Right hindlimb (tissue), 1 donor: ENCODE results near the gene OR2T34.
"Not testable (repeated sequence)": the region's sequence is repeated elsewhere in the genome, so short reads cannot be mapped to it uniquely, and the experiment has no call there.

Source experiments
- DNase-seq: peaks from one replicate; pipeline ENCODE4 v3.0.0-alpha.2; 2018

OR2T34 gene

GRCh38 chr1:248551027-248551426 lies 23.5 kb downstream of the OR2T34 start:
- not testable (repeated sequence) for DNase-seq

DNA sequence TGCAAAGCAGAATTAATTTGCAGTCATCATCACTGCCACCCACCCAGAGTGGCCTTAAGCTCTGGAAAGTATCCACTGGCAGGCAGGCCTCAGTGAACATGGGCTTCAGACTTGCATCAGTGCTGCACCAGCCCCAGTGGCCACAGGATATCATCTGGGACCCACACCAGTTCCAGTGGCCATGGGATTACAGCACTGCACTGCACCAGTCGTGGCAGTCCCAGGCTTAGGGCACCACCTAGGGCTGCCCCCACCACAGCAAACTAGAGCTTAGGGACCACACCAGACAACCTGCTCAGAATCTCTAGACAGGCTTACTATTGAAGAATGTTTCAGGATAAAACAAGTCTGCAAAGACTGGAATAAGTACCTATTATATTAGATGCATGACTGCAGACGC lies 27.2 kb downstream of the OR2T34 start:
- not testable (repeated sequence) for DNase-seq

DNA sequence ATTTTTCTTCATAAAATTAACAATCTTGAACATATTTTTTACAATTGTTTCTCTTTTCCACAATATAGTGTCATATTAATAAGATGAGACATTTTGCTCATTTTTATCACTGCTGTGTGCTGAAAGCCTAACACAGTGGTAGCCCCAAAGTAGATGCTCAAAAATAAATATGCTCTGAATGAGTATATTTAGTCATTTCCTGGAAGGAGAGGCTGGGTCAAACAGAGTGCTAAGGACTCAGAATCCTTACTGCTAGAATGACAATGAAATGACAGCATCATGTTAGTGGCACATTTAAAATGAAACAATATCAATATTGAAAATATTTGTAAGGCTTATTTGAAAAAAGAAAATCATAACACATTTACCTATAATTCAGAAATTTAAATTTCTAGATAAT lies 37.1 kb downstream of the OR2T34 start:
- DNase-seq = not testable (repeated sequence)
